GM23248 (cell line): ENCODE data around the gene CACHD1. TPM values are rescaled to one million over a fixed set of nuclear protein-coding genes. Genes with fewer than 3 reads are reported as not detected.
A peak's percentile ranks its signal among the peaks of the same experiment; 100 is the strongest.

Source experiments
- DNase-seq: peaks from one replicate; pipeline ENCODE4 v3.0.0-alpha.2; 2015
- H2AFZ ChIP-seq: fragments of 200-600 bp; sonication (generic); 2 replicates; pipeline ENCODE4 v1.6.1; 2016; ENCODE audit warnings: antibody characterized with exemption
- H3F3A ChIP-seq: fragments of 200-600 bp; sonication (generic); 2 replicates; pipeline ENCODE4 v1.6.1; 2016; ENCODE audit warnings: mild to moderate bottlenecking, antibody characterized with exemption, mixed run types; ENCODE audit not compliant: insufficient read depth
- H3K27ac ChIP-seq: fragments of 200-600 bp; sonication (generic); 2 replicates; pipeline ENCODE4 v1.5.1; 2016; ENCODE audit warnings: mild to moderate bottlenecking
- H3K27me3 ChIP-seq: fragments of 200-600 bp; sonication (generic); replicated peaks from 2 replicates; pipeline ENCODE4 v1.6.1; 2016; ENCODE audit warnings: mild to moderate bottlenecking; ENCODE audit not compliant: insufficient read depth
- H3K36me3 ChIP-seq: fragments of 200-600 bp; sonication (generic); 2 replicates; pipeline ENCODE4 v1.6.1; 2016; ENCODE audit warnings: low read depth, mild to moderate bottlenecking
- H3K4me1 ChIP-seq: fragments of 200-600 bp; sonication (generic); 2 replicates; pipeline ENCODE4 v1.6.1; 2016; ENCODE audit warnings: mild to moderate bottlenecking; ENCODE audit not compliant: insufficient read depth
- H3K4me2 ChIP-seq: fragments of 200-600 bp; sonication (generic); one replicate; pipeline ENCODE4 v1.6.1; 2016; ENCODE audit warnings: mild to moderate bottlenecking; ENCODE audit not compliant: unreplicated experiment
- H3K4me3 ChIP-seq: fragments of 200-600 bp; sonication (generic); 2 replicates; pipeline ENCODE4 v1.5.1; 2016; ENCODE audit warnings: mild to moderate bottlenecking
- H3K79me2 ChIP-seq: fragments of 200-600 bp; sonication (generic); 2 replicates; pipeline ENCODE4 v1.6.1; 2016; ENCODE audit warnings: mild to moderate bottlenecking; ENCODE audit not compliant: insufficient read depth
- H3K9ac ChIP-seq: fragments of 200-600 bp; sonication (generic); 2 replicates; pipeline ENCODE4 v1.6.1; 2016; ENCODE audit warnings: mild to moderate bottlenecking
- H3K9me2 ChIP-seq: fragments of 200-600 bp; sonication (generic); 2 replicates; pipeline ENCODE4 v1.6.1; 2016; ENCODE audit warnings: mixed run types, mild to moderate bottlenecking, moderate library complexity; ENCODE audit not compliant: insufficient read depth
- H3K9me3 ChIP-seq: fragments of 200-600 bp; sonication (generic); one replicate; pipeline ENCODE4 v1.6.1; 2017; ENCODE audit warnings: low read depth
- H4K20me1 ChIP-seq: fragments of 200-600 bp; sonication (generic); 2 replicates; pipeline ENCODE4 v1.6.0; 2016; ENCODE audit not compliant: insufficient read depth
- EZH2 ChIP-seq: fragments of 200-600 bp; sonication (generic); IDR thresholded peaks from 2 replicates; pipeline ENCODE4 v1.6.1; 2018; ENCODE audit warnings: antibody characterized with exemption, mild to moderate bottlenecking; ENCODE audit not compliant: insufficient read depth, poor library complexity, severe bottlenecking
- EZH2phosphoT487 ChIP-seq: fragments of 200-600 bp; sonication (generic); IDR thresholded peaks from 2 replicates; pipeline ENCODE4 v1.6.1; 2018; ENCODE audit warnings: antibody characterized with exemption, moderate library complexity, mild to moderate bottlenecking, low read depth; ENCODE audit not compliant: insufficient read depth
- WGBS, 2 experiments: methylation state at CpG; one replicate each; pipeline ENCODE4 v1.1.6; 2015 to 2017; ENCODE audit warnings: low lambda C conversion rate in 2 of 2, low coverage in 1 of 2; ENCODE audit errors: missing lambda C conversion rate in 2 of 2; 5-methylcytosine and 5-hydroxymethylcytosine counted together
- in situ Hi-C: fragments of 300-500 bp; cut with MboI; formaldehyde crosslinking; loops from 2 replicates; pipeline ENCODE4 v1.15.0; 2020
- polyA plus RNA-seq: library from polyadenylated mRNA; unstranded; fragments of >200 nt; fragmentation: Nextera tagmentation; extraction: Ambion mirVana; gene quantifications from 2 replicates; pipeline ENCODE4 v1.2.1, GENCODE V29; 2016
- total RNA-seq: library from RNA; depleted of rRNA; stranded (reverse); fragments of >200 nt; shearing (Covaris generic); gene quantifications from 2 replicates; pipeline ENCODE4 v1.2.3, GENCODE V29; 2014

CACHD1 gene
- total and polyA plus RNA-seq, 2 experiments from 2014 or later, result 1.9 to 9.3 TPM

- H3K27ac ChIP-seq, result no peak overlapping the region
- no peak overlapping the region for H3K4me2 ChIP-seq
- 9% methylated on average over 2 of the region's 2 CpGs for WGBS, 2 experiments
- no peak overlapping the region for H3K9ac ChIP-seq
- H3K9me2 ChIP-seq, result no peaks in the 10 kb centered on the region
- DNase-seq, result no peak
- no peaks in the 10 kb centered on the region for H3K36me3 ChIP-seq
- no peaks in the 10 kb centered on the region for H3K9me3 ChIP-seq
- peaks cover 13% of the 10 kb centered on the region for H3K4me1 ChIP-seq
- peaks cover 5% of the 10 kb centered on the region for H3F3A ChIP-seq
- no peak overlapping the region for H3K4me3 ChIP-seq
- H3K27me3 ChIP-seq, result no peaks in the 10 kb centered on the region
- H3K79me2 ChIP-seq, result no peaks in the 10 kb centered on the region
- no peak overlapping the region for H2AFZ ChIP-seq
- in situ Hi-C loops, result no loop called here
- H4K20me1 ChIP-seq, result no peaks in the 10 kb centered on the region
- TF ChIP-seq EZH2phosphoT487 (no peak), EZH2 (no peak)
Observed at GRCh38 chr1:64546013-64546412, 76.1 kb downstream of the CACHD1 start.

GRCh38 chr1:64549464-64550239 lies 79.7 kb downstream of the CACHD1 start:
- Histone ChIP-seq H3K4me2 (no peak overlapping the region), H3K27me3 (no peaks in the 10 kb centered on the region), H3K4me3 (no peak overlapping the region), H3K4me1 (peaks cover 18% of the 10 kb centered on the region), H2AFZ (no peak overlapping the region), H3K27ac (no peak overlapping the region), H3K9me2 (no peaks in the 10 kb centered on the region), H3K9ac (no peak overlapping the region), H3K79me2 (no peaks in the 10 kb centered on the region), H3K36me3 (no peaks in the 10 kb centered on the region), H3K9me3 (no peaks in the 10 kb centered on the region), H3F3A (no peaks in the 10 kb centered on the region), H4K20me1 (no peaks in the 10 kb centered on the region)
- DNase-seq, result no peak
- TF ChIP-seq EZH2 (no peak), EZH2phosphoT487 (no peak)
- 51 to 61% methylated on average over 6 of the region's 6 CpGs for WGBS, 2 experiments
- in situ Hi-C loops, result no loop called here

- H3K9me2 ChIP-seq, result no peaks in the 10 kb centered on the region
- H3K4me1 ChIP-seq, result peaks cover 16% of the 10 kb centered on the region
- no peak overlapping the region for H3K4me3 ChIP-seq
- TF ChIP-seq EZH2 (no peak), EZH2phosphoT487 (no peak)
- H3K36me3 ChIP-seq, result no peaks in the 10 kb centered on the region
- no peaks in the 10 kb centered on the region for H3K27me3 ChIP-seq
- H3K27ac ChIP-seq, result no peak overlapping the region
- H2AFZ ChIP-seq, result no peak overlapping the region
- no peaks in the 10 kb centered on the region for H3F3A ChIP-seq
- in situ Hi-C loops, result no loop called here
- H3K79me2 ChIP-seq, result no peaks in the 10 kb centered on the region
- H3K4me2 ChIP-seq, result peak overlapping the region; percentile 5
- H3K9me3 ChIP-seq, result no peaks in the 10 kb centered on the region
- H3K9ac ChIP-seq, result no peak overlapping the region
- WGBS, 2 experiments, result 67% methylated on average over 5 of the region's 5 CpGs
- H4K20me1 ChIP-seq, result no peaks in the 10 kb centered on the region
- no peak for DNase-seq
Observed at GRCh38 chr1:64550510-64550909, 80.6 kb downstream of the CACHD1 start.

GRCh38 chr1:64550946-64551605 lies 81.1 kb downstream of the CACHD1 start:
- Histone ChIP-seq H3K79me2 (no peaks in the 10 kb centered on the region), H3K9ac (no peak overlapping the region), H3F3A (no peaks in the 10 kb centered on the region), H3K9me3 (no peaks in the 10 kb centered on the region), H3K27me3 (no peaks in the 10 kb centered on the region), H3K4me2 (peak overlapping the region; percentile 5), H3K36me3 (no peaks in the 10 kb centered on the region), H3K9me2 (no peaks in the 10 kb centered on the region), H3K4me1 (peaks cover 14% of the 10 kb centered on the region), H2AFZ (peak overlapping the region; percentile 1; the same call in 1 of the 2 replicates), H4K20me1 (no peaks in the 10 kb centered on the region), H3K4me3 (no peak overlapping the region), H3K27ac (no peak overlapping the region)
- TF ChIP-seq EZH2phosphoT487 (no peak), EZH2 (no peak)
- DNase-seq, result peak; percentile 33
- in situ Hi-C loops, result no loop called here
- WGBS, 2 experiments, result 50 to 54% methylated on average over 4 of the region's 4 CpGs
